CD4-positive, CD25-positive, alpha-beta regulatory T cell (primary cell): ENCODE measurements around the gene TNFRSF21. TPM values are rescaled to one million over a fixed set of nuclear protein-coding genes. Genes with fewer than 3 reads are reported as not detected.
"Not testable (repeated sequence)": the region's sequence is repeated elsewhere in the genome, so short reads cannot be mapped to it uniquely, and the experiment has no call there.

Source experiments
- ATAC-seq, 2 donors: fragments of 150-1000 bp; cut with Tn5 transposase; one replicate each; pipeline ENCODE4 v1.10.0; 2021; ENCODE audit warnings: low read depth in 2 of 2, moderate number of reproducible peaks in 2 of 2, moderate library complexity in 1 of 2
- DNase-seq, 3 donors: peaks; one replicate each; pipeline versions ENCODE4 v3.0.0 to v3.0.0-alpha.2; 2012 to 2022; ENCODE audit warnings: mixed read lengths in 1 of 3
- H3K27ac ChIP-seq: one replicate; pipeline ENCODE4 v1.7.0; 2013; ENCODE audit warnings: mild to moderate bottlenecking, low read length; ENCODE audit not compliant: insufficient read depth, poor library complexity, severe bottlenecking
- H3K27me3 ChIP-seq: one replicate; pipeline ENCODE4 v1.7.0; 2013; ENCODE audit warnings: low read length; ENCODE audit not compliant: control insufficient read depth, insufficient read depth
- H3K36me3 ChIP-seq: one replicate; pipeline ENCODE4 v1.7.0; 2013; ENCODE audit warnings: mild to moderate bottlenecking, low read length, moderate library complexity; ENCODE audit not compliant: control insufficient read depth, insufficient read depth
- H3K4me1 ChIP-seq: 2 replicates; pipeline ENCODE4 v1.7.0; 2013; ENCODE audit warnings: mild to moderate bottlenecking, low read length; ENCODE audit not compliant: insufficient read depth, control insufficient read depth, poor library complexity, severe bottlenecking
- H3K4me3 ChIP-seq: one replicate; pipeline ENCODE4 v1.7.0; 2013; ENCODE audit warnings: low read depth, mild to moderate bottlenecking, low read length, moderate library complexity
- H3K9me3 ChIP-seq, 2 experiments: 1 replicate in 1 of 2; 2 replicates in 1 of 2; pipeline ENCODE4 v1.7.0; 2013; ENCODE audit warnings: low read length in 2 of 2, mild to moderate bottlenecking in 1 of 2, moderate library complexity in 1 of 2; ENCODE audit not compliant: control insufficient read depth in 2 of 2
- H3K27ac Mint-ChIP-seq, 3 donors: one replicate each; pipeline ENCODE4 v1.8.0; 2020 to 2022; ENCODE audit warnings: mild to moderate bottlenecking in 3 of 3, mixed read lengths in 3 of 3, moderate library complexity in 2 of 3
- H3K27me3 Mint-ChIP-seq: one replicate; pipeline ENCODE4 v1.8.0; 2022; ENCODE audit warnings: mild to moderate bottlenecking, mixed read lengths
- H3K36me3 Mint-ChIP-seq: one replicate; pipeline ENCODE4 v1.8.0; 2020; ENCODE audit warnings: mixed read lengths
- H3K4me1 Mint-ChIP-seq, 4 donors: one replicate each; pipeline ENCODE4 v1.8.0; 2020 to 2022; ENCODE audit warnings: mixed read lengths in 4 of 4, mild to moderate bottlenecking in 1 of 4
- H3K4me3 Mint-ChIP-seq, 4 donors: one replicate each; pipeline ENCODE4 v1.8.0; 2020 to 2022; ENCODE audit warnings: mild to moderate bottlenecking in 4 of 4, mixed read lengths in 4 of 4, moderate library complexity in 3 of 4
- H3K9me3 Mint-ChIP-seq, 7 donors: one replicate each; pipeline ENCODE4 v1.8.0; 2020 to 2022; ENCODE audit warnings: mixed read lengths in 7 of 7, mild to moderate bottlenecking in 3 of 7, moderate library complexity in 2 of 7
- polyA plus RNA-seq, 4 donors: library from polyadenylated mRNA; unstranded; fragments of 300-500 nt; fragmentation: Illumina TruSeq; gene quantifications; one replicate each; pipeline ENCODE4 v1.2.3, GENCODE V29; 2021
- total RNA-seq: library from RNA; stranded (reverse); gene quantifications from one replicate; pipeline ENCODE4 v1.2.3, GENCODE V29; 2022

Gene TNFRSF21
- total and polyA plus RNA-seq, 5 donors from 2014 or later: 0.15 TPM; not detected in 4

DNA sequence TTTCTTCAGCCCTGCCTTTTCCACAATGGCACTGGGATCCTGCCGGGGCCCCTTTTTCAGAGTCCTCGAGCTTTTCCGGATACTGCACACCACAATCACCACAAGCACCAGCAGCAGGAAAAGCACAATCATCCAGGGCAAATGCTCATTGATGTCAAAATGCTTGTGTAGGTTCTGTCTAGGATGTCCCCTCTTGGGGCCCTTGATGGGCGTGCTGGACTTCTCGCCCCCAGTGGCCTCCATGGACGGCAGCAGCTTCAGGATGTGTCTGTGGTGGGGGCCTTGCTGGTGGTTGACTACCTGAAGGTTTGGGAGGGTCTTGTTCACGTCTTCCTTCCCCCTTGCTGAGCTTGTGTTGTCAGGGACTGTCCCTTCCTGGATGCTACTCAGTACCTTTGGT is 25.7 kb downstream of the TNFRSF21 start:
- no peaks in the 10 kb centered on the region for H3K27me3 ChIP-seq
- no peaks in the 10 kb centered on the region for H3K9me3 ChIP-seq
- H3K36me3 ChIP-seq: no peaks in the 10 kb centered on the region
- no peak overlapping the region for H3K4me3 ChIP-seq
- no peak for ATAC-seq
- no peak for DNase-seq
- Mint-ChIP-seq H3K9me3 (peaks cover 0 to 1% (median 0%) of the 10 kb centered on the region in 7 donors), H3K36me3 (no peaks in the 10 kb centered on the region), H3K4me3 (no peak overlapping the region), H3K27me3 (no peaks in the 10 kb centered on the region), H3K4me1 (no peaks in the 10 kb centered on the region), H3K27ac (no peak overlapping the region)
- no peaks in the 10 kb centered on the region for H3K4me1 ChIP-seq
- H3K27ac ChIP-seq: no peak overlapping the region

DNA sequence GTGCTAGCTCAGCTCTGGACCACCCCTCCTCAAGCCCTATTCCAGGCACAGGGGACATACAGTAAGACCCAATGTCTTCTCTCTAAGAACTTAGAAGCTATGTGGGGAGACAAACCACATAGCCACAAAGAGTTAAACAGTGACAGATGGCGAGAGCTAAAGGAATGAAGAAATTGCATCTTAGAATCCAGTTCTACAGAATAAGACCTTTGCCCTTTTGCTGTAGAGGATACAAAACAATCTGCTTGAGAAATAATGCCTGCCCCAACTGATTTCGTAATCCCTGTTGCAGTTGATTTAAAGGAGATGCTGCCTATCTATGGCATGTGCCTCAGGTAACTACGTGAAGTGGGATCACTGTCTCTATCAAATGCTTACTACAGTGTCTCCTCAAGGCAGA is 31.2 kb downstream of the TNFRSF21 start:
- DNase-seq (no peak), ATAC-seq (no peak)
- Histone ChIP-seq H3K4me3 (no peak overlapping the region), H3K36me3 (no peaks in the 10 kb centered on the region), H3K27me3 (no peaks in the 10 kb centered on the region), H3K9me3 (no peaks in the 10 kb centered on the region), H3K4me1 (no peaks in the 10 kb centered on the region), H3K27ac (no peak overlapping the region)
- H3K4me1 Mint-ChIP-seq: no peaks in the 10 kb centered on the region
- H3K9me3 Mint-ChIP-seq: peaks cover 0 to 4% (median 0%) of the 10 kb centered on the region in 7 donors
- no peak overlapping the region for H3K4me3 Mint-ChIP-seq
- no peaks in the 10 kb centered on the region for H3K27me3 Mint-ChIP-seq
- H3K27ac Mint-ChIP-seq: no peak overlapping the region
- H3K36me3 Mint-ChIP-seq: no peaks in the 10 kb centered on the region

DNA sequence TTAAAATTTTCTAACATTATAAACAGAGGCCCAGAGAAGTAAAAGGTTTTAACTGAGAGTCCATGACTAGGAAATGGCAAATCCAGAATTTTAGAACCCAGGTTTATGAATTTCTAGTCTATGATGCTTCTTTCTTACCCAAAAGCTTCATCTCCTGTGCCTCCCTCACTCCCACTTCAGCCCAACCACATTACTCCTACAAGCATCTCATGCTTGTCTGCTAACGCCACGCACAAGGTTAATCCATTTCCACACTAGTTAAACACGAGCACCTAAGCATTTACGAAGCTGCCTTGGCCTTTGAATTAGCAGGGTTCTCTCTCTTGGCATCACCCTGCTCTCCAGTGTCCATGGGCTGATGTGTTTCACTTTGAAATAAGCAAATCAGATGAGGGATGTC is 32.0 kb downstream of the TNFRSF21 start:
- no peaks in the 10 kb centered on the region for H3K27me3 ChIP-seq
- H3K27ac ChIP-seq: no peak overlapping the region
- no peaks in the 10 kb centered on the region for H3K36me3 ChIP-seq
- H3K4me1 ChIP-seq: no peaks in the 10 kb centered on the region
- Mint-ChIP-seq H3K27ac (no peak overlapping the region), H3K9me3 (peaks cover 0 to 4% (median 0%) of the 10 kb centered on the region in 7 donors), H3K4me3 (no peak overlapping the region), H3K36me3 (no peaks in the 10 kb centered on the region), H3K4me1 (no peaks in the 10 kb centered on the region), H3K27me3 (no peaks in the 10 kb centered on the region)
- DNase-seq: no peak
- ATAC-seq: no peak
- no peaks in the 10 kb centered on the region for H3K9me3 ChIP-seq
- H3K4me3 ChIP-seq: no peak overlapping the region

DNA sequence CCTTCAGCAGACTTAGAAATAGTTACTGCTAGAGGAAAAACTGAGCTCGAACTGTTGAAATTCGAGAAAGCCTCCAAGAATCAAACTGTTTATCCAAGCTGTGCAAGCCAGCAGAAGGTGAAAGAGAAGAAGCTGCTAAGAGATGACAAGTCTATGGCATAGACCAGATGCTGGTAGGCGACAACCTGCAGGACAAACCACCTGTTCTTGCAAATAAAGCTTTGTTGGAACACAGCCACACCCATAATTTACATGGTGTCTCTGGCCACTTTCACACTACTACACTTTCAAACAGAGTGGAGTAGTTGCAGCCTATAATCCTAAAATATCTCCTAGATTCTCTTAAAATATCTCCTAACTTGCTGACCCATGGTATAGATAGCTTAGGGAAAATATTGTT is 33.3 kb downstream of the TNFRSF21 start:
- H3K4me3 Mint-ChIP-seq: no peak overlapping the region
- H3K27ac ChIP-seq: no peak overlapping the region
- no peak overlapping the region for H3K4me3 ChIP-seq
- no peaks in the 10 kb centered on the region for H3K27me3 Mint-ChIP-seq
- H3K9me3 Mint-ChIP-seq: peaks cover 0 to 4% (median 0%) of the 10 kb centered on the region in 7 donors
- DNase-seq: no peak
- H3K27ac Mint-ChIP-seq: no peak overlapping the region
- H3K27me3 ChIP-seq: no peaks in the 10 kb centered on the region
- H3K36me3 Mint-ChIP-seq: no peaks in the 10 kb centered on the region
- no peak for ATAC-seq
- H3K9me3 ChIP-seq: no peaks in the 10 kb centered on the region
- H3K4me1 Mint-ChIP-seq: no peaks in the 10 kb centered on the region
- no peaks in the 10 kb centered on the region for H3K36me3 ChIP-seq
- H3K4me1 ChIP-seq: no peaks in the 10 kb centered on the region

DNA sequence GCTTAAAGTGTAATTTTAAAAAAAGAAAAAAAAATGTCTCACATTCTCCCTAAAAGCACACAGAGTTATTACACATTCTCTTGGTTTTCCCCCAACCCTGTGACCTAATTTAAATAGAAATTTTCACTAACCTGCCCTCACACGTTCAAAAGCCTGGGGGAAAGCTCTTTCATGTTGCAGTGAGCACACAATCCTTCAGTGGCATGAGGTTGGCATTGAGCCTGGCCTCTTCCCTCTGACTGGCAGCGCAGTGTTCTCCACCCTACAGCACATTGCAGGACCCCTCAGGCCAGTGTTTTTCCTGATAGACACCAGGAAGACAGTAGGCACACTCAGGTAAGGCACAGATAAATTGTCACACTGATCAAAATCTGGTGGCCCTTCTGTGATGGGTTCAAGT is 34.1 kb downstream of the TNFRSF21 start:
- H3K4me1 ChIP-seq: no peaks in the 10 kb centered on the region
- DNase-seq (no peak), ATAC-seq (no peak)
- no peak overlapping the region for H3K27ac ChIP-seq
- no peaks in the 10 kb centered on the region for H3K36me3 ChIP-seq
- Mint-ChIP-seq H3K27ac (no peak overlapping the region), H3K4me3 (no peak overlapping the region), H3K9me3 (peaks cover 0 to 8% (median 0%) of the 10 kb centered on the region in 7 donors), H3K36me3 (no peaks in the 10 kb centered on the region), H3K4me1 (no peaks in the 10 kb centered on the region), H3K27me3 (no peaks in the 10 kb centered on the region)
- no peaks in the 10 kb centered on the region for H3K27me3 ChIP-seq
- no peak overlapping the region for H3K4me3 ChIP-seq
- no peaks in the 10 kb centered on the region for H3K9me3 ChIP-seq

DNA sequence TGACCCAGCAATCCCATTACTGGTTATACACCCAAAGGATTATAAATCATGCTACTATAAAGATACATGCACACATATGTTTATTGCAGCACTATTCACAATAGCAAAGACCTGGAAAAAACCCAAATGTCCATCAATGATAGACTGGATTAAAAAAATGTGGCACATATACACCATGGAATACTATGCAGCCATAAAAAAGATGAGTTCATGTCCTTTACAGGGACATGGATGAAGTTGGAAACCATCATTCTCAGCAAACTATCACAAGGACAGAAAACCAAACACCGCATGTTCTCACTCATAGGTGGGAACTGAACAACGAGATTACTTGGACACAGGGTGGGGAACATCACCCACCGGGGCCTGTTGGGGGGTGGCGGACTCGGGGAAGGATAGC is 34.6 kb downstream of the TNFRSF21 start:
- not testable (repeated sequence) for H3K4me3 Mint-ChIP-seq, H3K4me3 ChIP-seq, H3K4me1 Mint-ChIP-seq, H3K27ac Mint-ChIP-seq, H3K27ac ChIP-seq, H3K36me3 Mint-ChIP-seq, H3K27me3 ChIP-seq, ATAC-seq, H3K4me1 ChIP-seq, H3K9me3 Mint-ChIP-seq, DNase-seq, H3K9me3 ChIP-seq, H3K27me3 Mint-ChIP-seq, H3K36me3 ChIP-seq

DNA sequence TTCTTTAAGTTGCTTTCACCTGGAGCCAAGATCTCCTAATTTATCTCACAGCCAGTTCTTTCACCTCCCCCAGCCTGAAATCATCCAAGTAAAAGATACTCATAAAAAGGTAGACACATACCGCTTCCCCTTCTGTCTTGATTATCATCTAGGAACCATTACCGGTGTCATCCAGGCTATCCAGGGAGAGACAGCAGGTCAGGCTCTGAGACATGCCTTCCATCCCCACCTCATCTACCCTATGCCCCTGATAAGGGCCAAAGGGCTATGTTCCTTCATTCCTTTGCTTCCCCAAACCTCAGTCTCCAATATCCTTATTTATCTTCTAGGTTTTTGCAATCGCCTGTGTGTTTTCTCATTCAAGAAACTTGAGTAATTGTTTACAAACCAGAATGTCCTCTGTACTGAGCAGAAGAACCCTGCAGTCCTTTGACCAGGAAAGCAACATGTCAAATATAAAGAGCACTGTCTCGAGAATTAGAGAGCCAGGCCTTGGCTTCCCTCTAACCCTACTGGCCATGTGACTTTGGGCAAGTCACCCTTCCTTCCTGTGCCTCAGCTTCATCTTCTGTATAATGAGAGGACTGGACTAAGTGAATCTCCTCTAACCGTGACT is 41.0 kb downstream of the TNFRSF21 start:
- Mint-ChIP-seq H3K27me3 (no peaks in the 10 kb centered on the region), H3K36me3 (no peaks in the 10 kb centered on the region), H3K4me1 (no peaks in the 10 kb centered on the region), H3K27ac (no peak overlapping the region), H3K4me3 (no peak overlapping the region), H3K9me3 (peaks cover 0 to 6% (median 0%) of the 10 kb centered on the region in 7 donors)
- H3K4me1 ChIP-seq: no peaks in the 10 kb centered on the region
- no peaks in the 10 kb centered on the region for H3K36me3 ChIP-seq
- no peak for DNase-seq
- H3K4me3 ChIP-seq: no peak overlapping the region
- H3K9me3 ChIP-seq: no peaks in the 10 kb centered on the region
- ATAC-seq: no peak
- no peak overlapping the region for H3K27ac ChIP-seq
- H3K27me3 ChIP-seq: no peaks in the 10 kb centered on the region

DNA sequence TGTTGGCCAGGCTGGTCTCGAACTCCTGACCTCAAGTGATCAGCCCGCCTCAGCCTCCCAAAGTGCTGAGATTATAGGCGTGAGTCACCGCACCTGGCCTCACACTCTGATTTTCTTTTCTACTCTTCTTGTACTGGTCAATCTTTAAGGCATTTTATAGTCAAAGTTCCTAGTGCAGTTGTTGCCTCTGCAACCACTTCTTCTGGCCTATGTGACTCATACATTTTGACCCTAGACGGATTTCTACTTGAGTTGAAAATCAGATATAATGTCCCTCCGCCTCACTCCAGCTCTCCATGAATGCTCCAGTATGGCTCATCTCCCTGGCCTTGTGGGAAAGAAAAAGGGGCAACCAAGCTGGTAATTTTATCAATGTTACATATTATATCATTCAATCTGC is 42.4 kb downstream of the TNFRSF21 start:
- no peaks in the 10 kb centered on the region for H3K4me1 Mint-ChIP-seq
- H3K9me3 ChIP-seq: no peaks in the 10 kb centered on the region
- DNase-seq (no peak), ATAC-seq (no peak)
- no peaks in the 10 kb centered on the region for H3K4me1 ChIP-seq
- no peaks in the 10 kb centered on the region for H3K27me3 ChIP-seq
- H3K4me3 Mint-ChIP-seq: no peak overlapping the region
- no peak overlapping the region for H3K27ac Mint-ChIP-seq
- H3K9me3 Mint-ChIP-seq: peaks cover 0 to 6% (median 0%) of the 10 kb centered on the region in 7 donors
- H3K36me3 ChIP-seq: no peaks in the 10 kb centered on the region
- no peak overlapping the region for H3K27ac ChIP-seq
- no peaks in the 10 kb centered on the region for H3K36me3 Mint-ChIP-seq
- no peak overlapping the region for H3K4me3 ChIP-seq
- peaks cover 4% of the 10 kb centered on the region for H3K27me3 Mint-ChIP-seq
